ENCODE measurements around the gene SPN.
"Not testable (repeated sequence)": the region's sequence is repeated elsewhere in the genome, so short reads cannot be mapped to it uniquely, and the experiment has no call there.

- not testable (repeated sequence) for TF ChIP-seq POLR2A, EP300, CTCF (IDR thresholded peaks at IDR 0.05)
Measured at GRCh38 chr16:29635902-29636301, 27.1 kb upstream of the SPN start.
